HG02571 (cell line): ENCODE measurements around the gene OR2V2.
"Not testable (repeated sequence)": the region's sequence is repeated elsewhere in the genome, so short reads cannot be mapped to it uniquely, and the experiment has no call there.

Experiments used
- ATAC-seq: cut with Tn5 transposase; IDR thresholded peaks from one replicate; pipeline ENCODE4 v1.9.1; 2021; ENCODE audit warnings: mild to moderate bottlenecking, moderate library complexity; ENCODE audit not compliant: unreplicated experiment

The OR2V2 gene

DNA sequence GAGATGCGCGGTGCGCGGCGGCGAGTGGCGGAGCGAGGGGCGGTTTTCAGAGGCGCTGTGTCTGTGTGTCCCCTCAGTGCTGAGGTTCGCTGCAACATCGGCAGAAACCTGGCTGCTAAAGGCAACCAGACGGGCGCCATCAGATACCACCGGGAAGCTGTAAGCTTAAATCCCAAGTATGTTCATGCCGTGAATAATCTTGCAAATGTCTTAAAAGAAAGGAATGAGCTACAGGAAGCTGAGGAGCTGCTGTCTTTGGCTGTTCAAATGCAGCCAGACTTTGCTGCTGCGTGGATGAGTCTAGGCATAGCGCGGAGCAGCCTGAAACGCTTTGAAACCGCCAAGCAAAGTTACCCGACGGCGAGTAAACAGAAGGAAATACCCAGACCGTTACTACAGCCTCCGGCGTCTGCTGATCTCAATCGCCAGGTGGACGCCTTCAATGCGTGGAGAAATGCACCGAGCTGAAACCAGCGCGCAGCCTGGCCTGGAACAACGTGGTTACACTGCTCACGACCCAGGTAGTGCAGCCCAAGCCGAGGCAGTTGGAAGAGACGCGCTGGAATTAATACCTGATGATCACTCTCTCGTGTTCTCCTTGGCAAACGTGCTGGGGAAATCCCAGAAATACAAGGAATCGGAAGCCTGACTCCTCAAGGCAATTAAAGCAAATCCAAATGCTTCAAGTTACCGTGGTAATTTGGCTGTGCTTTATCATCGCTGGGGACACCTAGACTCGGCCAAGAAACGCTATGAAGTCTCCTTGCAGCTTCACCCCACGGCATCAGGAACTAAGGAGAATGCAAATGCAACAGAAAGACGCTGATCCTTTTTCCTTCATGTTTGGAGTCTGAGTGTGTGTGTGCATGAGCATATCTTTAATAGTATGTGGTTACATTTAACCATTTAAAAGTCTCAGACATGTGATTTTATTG lies 32.3 kb upstream of the OR2V2 start:
- ATAC-seq = no peak

DNA sequence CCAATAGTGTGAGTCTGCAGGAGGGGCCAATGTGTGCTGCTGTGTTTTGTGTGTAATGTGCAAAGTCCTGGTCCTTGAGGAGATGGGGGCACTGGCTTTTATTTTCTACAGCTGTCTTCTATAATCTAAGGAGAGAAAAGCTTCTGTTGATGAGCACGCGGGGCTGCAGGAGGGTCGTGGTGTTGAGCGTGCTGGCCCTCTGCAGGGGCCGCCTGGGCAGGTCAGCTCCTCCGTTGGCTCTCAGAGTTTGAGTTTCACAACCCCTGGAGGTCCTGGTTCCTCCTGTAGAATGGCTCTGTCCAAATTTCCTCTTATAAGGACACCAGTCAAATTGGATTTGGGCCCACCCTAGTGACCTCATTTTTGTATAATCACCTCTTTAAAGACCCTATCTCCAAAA lies 29.0 kb upstream of the OR2V2 start:
- no peak for ATAC-seq

DNA sequence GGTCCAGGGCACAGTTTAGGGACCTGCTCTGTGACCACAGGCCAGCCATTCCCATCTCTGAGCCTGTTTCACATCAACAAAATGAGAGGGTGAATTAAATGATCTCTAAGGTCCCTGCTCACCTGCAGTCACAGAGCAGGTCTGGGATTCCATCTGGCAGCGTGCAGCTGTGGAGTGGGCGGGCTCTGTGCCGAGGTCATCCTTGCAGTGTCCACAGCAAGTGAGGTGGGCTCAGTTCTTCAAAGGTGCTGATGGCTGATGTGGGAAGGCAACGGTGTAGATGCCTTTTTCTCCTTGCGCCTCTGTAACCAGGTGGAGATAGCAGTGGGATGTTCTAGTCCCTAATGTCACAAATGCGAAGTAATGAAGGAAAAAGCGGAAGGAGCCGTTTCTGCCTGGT lies 28.3 kb upstream of the OR2V2 start:
- no peak for ATAC-seq

DNA sequence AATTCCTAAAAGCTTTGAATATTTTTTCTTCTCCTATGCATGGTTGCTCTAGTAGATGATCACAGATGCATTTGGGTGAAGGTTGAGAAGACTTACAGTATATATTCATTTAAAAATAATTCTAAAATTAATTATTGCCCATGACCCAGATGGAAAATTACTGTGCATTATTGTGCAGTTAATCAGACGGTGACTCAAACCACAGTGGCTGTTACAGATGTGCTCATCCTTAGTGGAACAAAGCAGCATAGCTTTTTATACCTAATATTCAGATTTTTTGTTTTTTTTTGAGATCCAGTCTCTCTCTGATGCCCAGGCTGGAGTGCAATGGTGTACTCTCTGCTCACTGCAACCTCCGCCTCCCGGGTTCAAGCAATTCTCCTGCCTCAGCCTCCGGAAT lies 27.1 kb upstream of the OR2V2 start:
- ATAC-seq = no peak

DNA sequence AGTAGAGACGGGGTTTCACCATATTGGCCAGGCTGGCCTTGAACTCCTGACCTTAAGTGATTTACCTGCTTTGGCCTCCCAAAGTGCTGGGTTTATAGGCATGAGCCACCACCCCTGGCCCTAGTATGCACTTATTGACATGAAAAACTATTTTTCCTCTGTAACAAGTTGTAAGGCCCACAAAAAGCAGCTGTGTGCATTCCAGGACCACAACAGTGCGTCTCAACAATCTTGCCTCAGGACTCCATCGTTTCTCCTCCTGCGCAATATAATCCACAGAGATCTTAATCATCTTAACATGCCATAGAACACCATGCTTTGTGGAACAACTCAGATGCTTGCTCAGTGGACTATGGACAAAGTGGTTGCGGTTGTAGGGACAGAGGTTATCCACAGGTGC lies 26.6 kb upstream of the OR2V2 start:
- no peak for ATAC-seq

DNA sequence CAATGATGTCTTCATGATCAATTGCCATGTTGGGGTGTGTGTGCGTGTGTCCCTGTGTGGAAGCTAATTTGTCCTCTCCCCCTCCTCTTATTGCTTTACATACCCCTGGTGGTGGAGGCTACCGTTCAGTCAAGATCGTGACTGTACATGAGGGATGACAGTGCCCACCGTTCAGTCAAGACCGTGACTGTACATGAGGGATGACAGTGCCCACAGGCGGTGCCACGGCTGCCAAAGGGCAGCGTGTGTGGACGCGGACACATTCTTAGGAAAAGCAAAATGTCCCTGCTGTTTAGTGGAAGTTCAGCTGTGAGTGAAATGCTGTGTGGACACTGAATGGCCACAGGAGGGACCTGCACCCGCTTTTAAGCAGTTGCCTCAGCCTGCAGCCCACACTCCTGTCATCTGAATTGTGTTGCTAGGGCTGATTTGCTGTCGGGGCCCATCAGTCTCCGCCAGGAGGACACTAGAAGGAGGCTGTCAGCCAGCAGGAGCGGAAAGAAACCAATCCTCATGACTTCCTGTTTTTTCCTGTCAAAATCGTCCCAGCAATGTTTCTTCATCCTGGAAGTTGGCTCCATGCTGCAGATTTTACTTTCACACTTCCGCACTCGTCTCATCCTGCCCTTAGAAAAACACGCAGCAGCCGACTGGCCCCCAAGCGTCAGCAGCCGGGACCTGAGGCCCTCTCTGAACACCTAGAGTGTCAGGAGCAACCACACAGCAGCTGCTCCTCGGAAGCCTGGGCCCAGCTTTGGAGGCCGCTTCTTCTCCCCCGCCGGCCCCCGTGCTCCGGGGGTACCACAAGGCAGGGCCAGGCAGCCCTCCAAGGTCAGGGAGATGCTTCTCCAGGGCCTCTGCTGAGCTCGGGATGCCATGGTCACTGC lies 25.5 kb upstream of the OR2V2 start:
- no peak for ATAC-seq

DNA sequence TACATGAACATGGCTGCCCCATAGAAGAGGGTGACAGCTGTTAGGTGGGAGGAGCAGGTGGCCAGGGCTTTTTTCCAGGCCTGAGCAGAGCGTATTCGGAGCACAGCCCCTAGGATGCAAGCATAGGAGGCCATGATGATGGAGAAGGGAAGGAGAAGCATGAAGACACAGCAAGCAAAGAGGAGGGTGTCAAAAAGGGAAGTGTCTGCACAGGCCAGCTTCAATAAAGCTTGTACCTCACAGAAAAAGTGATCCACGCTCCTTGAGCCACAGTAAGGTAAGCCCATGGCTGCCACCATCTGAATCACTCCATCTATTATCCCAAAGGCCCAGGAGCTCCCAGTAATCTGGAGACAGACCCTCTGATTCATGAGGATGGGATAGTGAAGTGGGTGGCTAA lies 22.9 kb upstream of the OR2V2 start:
- no peak for ATAC-seq

DNA sequence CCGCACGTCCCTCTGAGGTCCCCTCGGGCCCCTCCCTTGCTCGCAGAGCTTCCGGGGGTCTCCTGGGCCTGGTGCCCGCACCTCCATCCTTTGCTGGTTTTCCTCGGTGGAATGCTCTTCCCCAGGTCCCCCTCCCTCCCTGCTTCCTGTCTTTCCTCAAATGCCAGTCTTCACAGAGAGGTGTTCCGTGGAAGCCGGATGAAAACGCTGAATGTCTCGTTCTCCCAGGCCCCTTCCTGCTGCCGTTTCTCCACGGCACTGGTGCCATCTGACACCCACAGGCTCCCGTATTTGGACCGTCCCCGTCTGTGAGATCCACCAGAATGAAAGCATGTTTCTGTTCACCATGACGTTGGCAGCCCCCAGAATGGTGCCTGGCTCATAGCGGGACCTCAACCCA lies 20.5 kb upstream of the OR2V2 start:
- no peak for ATAC-seq

DNA sequence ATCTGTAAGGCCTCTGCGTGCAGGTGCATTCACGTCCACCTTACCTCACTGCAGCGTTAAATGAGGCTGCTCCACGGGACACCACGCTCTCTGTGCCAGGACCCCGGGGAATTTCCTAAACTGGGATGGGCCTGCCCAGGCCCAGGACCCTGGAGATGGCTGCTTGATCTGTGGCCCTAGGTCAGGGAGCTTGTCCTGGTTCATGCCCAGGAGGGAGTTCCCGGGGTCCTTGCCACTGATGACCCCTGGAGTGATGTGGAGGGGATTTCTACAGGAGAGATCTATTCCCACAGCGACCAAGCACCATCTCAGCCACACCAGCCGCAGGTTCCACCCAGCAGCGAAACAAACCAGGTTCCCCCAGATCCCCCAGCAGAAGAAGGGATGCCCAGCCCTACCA lies 19.9 kb upstream of the OR2V2 start:
- no peak for ATAC-seq

DNA sequence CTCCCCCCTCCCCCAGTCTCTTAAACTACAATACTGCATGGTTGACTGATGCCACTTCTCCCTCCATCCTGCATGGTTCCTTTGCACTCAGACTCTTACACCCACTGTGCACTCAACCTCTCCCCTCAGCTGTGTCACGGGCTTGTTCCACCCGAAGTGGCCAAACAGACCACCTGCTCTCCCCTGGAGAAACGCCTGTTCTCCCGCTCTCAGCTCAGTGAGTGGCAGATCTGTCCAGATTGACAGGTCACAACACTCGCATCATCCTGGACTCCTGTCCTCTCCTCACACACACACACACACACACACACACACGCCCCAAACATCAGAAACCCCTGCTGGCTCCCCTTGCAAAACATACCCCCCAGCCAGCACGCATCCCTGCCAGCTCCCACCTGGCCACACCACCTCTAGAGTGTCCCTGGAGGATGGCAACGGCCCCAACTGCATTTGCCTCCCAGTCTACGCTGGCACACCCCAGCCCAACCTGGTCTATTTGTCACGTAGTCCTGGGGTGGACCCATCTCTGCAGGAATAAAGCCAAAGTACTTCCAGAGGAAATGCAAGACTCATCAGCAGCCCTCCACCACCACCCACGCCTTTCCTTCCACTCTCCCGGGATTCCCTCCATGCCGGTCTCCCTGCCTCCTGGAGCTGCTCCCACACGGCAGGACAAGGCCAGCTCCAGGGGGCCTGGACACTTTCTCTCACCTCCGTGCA lies 19.3 kb upstream of the OR2V2 start:
- ATAC-seq = no peak

DNA sequence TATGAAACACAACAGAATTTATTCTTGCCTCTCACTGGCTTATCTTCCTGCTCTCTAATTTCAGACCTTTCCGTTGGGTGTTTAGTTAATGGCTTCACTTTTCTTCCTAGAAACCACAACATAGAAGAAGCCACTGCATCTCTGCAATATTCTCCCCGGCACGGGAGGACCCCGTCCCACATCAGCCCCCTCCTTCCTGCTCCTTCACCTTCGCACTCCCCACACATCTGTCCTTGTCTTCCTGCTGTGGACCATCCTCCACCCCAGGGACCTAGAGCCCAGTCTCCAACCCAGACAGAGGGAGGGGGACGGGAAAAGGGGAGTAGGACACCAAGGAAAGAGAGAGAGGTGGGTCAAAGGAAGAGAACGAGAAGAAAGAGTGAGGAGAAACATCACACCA lies 17.8 kb upstream of the OR2V2 start:
- ATAC-seq = no peak

DNA sequence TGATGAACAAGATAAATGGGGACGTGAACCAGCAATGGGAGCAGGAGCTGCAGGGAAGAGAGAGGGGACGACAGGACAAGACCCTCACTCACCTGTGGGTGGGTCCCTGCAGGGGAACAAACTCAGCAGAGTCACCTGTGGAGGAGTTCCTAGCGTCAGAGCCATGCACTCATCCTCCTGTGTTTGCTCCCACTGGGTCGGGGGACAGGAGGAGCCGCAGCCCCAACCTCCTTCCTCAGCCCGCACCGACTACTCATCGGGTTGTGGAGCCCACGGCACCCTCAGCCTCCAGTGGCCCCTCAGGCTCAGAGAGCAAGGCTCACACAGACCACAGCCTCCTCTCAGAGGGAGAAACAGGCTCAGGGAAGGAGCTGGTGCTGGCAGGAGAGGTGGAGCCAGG lies 17.3 kb upstream of the OR2V2 start:
- not testable (repeated sequence) for ATAC-seq

DNA sequence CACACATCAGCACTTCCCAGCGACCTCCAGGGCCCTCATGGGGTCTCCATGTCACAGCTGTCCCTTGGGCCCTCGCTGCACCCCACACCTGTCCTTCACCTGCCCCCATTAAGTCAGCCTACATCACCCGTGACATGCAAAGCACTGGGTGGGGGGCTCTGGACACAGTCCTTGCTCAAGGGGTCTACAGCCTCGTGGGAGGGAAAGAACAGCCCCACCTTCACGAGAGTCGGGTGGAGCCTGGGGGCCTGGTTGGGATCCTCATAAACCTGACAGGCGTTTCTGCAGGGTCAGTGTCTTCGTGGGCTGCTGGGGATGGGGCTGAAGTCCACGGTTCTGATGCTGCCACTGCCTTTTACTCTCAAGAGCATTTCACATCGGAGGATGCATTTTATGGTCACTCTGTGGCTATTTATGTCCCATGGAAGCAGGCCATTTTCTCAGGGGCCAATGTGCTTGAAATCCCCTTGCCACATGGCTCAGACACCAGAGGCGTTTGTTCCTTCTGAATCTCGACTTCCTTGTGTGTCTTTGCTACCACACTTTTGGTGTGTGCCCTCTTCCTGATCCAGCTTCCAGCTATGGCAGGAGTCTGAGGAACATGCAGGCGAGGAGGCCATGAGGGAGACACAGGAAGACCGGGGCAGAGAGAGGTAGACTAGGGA lies 16.4 kb upstream of the OR2V2 start, which contains the start of gene OR2V1:
TSS of gene OR2V1 (minus strand) at position 338 of the 665 bp plus-strand sequence. CDS start 5,865 bp downstream, outside the sequence.
- ATAC-seq = no peak

DNA sequence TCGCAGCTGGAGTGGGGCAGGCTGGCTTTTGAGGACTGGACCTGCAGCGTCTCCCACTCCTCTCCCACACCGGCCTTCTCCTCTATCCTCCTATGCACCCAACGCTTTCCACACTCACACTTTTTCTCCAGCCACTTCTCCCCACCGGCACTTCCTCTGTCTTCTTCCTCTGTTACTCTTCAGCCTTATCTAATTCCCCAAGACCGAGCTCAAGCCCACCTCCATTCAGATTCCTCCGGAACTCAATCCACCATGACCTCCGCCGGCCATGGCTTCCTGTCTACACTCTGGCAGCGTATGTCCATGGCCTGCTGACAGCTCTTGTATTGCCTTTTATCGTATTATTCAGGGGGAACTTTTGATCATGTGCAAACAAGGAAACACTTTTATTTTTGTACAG lies 15.9 kb upstream of the OR2V2 start:
- ATAC-seq = no peak

DNA sequence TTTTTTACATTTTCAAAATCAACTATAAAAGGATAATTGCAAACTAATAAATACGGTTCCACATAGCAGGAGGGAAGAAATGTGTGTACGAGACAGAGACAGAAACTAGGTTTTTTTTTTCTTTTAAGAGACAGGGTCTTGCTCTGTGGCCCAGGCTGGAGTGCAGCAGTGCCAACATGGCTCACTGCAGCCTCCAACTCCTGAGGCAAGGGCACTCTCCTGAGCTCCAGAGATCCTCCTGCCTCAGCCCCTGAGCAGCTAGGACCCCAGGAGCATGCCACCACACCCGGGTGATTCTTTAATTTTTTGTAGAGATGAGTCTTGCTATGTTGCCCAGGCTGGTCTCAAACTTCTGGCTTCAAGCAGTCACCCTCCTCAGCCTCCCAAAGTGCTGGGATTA lies 14.3 kb upstream of the OR2V2 start:
- no peak for ATAC-seq

DNA sequence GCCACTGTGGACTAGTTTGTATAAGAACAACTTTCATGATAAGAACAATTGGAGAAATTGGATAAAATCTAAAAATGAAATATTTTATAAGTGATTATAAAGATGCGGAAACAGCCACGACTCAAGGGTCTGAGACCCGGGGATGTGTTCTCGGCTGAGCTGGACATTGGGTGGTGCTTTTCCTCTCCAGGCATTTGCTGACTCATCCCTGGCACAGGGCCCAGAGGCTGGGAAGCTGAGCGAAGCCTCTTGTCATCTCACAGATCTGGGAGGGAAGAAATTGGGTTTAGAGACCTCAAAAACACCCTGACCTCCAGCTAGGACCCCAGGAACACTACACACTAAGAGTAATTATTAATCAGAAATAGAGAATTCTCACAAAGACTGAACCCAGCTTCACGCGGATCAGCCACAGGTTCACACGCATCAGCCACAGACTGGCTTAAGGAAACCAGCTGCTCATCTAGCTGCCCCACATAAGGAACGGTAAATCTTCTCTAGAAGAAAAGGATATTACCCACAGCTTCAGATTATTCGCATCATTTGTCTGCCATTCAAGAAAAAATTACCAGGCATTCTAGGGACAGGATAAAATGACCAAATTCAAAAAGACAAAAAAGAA lies 13.7 kb upstream of the OR2V2 start:
- ATAC-seq = no peak

DNA sequence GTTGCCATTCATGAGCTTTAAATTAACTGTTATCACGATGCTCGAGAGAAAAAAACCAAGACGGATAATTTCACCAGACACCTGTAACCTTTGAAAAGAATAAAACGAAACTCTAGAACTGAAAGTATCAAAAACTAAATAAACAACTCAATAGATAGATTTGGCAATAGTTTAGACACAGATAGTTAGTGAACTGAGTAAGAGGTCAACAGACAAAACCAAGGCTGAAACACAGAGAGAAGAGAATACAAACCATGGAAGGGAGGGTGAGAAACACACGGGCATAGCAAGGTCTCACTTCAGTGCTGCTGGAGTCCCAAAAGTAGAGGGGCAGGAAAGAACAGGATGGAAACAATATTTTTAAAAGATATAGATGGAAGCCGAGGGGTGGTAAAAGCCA lies 13.1 kb upstream of the OR2V2 start:
- no peak for ATAC-seq

DNA sequence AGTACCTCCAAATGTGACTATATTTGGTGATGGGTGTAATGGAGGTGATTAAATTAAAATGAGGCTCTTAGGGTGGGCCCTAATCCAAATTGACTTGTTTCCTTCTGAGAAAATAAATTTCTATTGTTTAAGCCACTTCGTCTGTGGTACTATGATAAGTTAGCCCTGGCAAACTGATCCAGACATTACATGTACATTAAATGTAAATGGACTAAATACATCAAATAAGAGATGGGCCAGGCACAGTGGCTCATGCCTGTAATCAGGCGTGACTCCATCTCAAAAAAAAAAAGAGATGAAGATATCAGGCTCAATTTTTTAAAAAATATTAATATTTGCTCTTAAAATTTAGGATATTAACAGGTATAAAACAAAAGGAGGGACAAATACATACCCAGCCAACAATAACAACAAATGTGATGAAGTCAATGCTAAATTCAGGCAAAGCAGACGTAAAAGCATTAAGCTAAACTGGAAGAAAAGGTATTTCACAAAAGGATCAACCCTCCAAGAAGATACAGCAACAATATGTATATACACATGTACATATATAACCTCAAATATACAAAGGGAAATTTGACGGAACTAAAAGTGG lies 10.9 kb upstream of the OR2V2 start:
- no peak for ATAC-seq

DNA sequence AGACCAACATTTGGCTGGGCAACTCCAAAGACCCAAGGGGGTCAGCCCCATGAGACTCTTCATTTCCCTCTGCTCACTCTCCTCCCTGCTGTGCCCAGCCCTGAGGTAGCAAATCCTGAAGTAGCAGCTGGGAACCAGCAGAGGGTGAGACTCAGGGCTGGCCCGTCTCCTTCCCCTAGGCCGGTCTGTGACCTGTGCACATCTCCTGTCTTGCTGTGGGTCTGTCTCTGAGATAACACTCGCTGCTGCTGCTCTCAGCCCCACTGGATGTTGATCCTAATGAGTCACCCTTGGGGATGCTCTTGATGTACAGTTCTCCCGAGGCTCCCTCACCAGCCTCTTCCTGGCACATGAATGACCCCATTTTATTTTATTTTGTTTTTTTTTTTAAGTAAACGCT lies 9.1 kb upstream of the OR2V2 start:
- ATAC-seq = no peak

DNA sequence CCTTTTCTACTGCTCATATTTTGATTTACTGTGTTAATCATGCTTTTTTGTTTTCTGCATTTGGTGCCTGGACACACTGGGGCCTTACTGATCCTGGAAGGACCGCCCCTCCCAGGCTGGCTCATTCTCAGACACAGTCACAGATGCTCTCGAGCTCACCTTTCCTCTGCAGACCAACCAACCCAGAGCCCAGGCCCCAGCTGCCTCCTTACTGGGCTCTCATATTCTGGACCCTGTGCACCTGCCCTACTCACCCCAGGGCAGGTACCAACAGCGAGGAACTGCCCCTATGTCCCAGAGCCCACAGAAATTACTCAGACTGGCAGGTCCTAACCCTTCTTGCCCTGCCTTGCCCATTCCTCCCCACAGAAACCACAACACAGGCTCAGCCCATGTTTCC lies 6.6 kb upstream of the OR2V2 start:
- ATAC-seq = no peak
